Measurements from ENCODE around the gene ATRIP.
A peak's percentile ranks its signal among the peaks of the same experiment; 100 is the strongest.
"Not testable (repeated sequence)": the region's sequence is repeated elsewhere in the genome, so short reads cannot be mapped to it uniquely, and the experiment has no call there.

ATRIP gene

DNA sequence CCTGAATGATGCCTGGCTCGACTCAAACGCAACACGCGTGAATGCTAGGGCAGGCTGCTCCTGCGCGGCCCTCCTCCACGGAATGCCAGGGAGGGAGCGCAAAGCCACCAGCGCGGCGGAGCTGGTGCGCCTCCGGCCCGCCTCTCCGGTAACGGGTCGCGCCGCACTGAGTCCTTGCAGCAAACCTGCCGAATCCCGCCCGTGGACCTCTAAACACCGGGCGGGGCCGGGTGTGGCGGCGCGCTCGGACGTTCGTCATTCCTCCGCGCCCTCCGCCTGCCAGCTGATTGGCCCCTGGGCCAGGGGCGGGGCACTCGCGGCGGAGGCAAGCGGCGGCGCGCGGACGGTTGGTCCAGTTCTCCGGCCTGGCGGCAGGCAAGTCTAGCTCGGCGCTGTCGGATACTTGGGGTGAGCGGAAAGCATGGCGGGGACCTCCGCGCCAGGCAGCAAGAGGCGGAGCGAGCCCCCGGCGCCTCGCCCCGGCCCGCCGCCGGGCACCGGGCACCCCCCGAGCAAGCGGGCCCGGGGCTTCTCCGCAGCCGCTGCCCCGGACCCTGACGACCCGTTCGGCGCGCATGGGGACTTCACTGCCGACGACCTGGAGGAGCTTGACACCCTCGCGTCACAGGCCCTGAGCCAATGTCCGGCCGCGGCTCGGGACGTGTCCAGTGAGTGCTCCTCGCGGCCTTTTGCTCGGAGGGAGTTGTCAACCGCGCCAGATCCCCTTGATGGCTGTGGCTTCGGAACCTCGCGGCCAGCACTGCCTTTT is at the start of gene ATRIP:
ATRIP (plus strand) TSS at position 313 of the 769 bp plus-strand sequence; CDS start at position 422, 109 bp downstream.
- peak; percentile 58 to 74 (median 72) for DNase-seq (ENCODE audit: low read depth in 3 of 3)

GRCh38 chr3:48397767-48398681 is 48.5 kb upstream of the ATRIP start:
- no peak for DNase-seq (ENCODE audit: low read depth in 3 of 3)

DNA sequence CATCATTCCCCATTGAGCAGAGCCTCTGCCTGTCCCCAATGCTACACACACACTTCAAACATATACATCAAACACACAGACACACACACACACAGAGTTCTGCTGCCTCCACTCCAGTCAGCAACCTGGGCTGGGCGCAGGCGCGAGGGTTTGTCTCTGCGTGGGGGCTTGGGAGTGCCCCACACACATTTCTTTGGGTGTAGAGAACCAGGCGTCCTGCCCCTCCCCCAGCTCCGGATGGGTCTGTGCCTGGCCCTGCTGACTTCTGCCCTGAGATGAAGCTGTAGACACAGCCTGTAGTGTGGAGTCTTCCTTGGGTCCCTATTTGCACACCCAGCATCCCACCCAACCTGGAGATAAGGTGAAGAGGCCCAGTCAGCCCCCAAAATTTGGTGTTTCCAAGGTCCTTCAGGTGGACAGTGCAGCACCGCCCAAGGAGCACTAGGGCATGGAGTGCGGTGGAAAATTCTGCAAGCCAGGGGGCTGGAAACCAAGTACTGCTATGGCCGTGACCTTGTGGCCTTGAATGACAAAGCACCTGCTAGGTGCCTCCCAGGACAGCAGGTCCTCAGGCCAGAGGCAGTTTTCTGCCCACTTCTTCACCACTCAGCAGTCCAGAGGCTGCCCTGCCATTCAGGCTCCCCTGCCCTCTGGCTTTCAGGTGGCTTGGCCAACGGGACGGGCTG is 47.7 kb upstream of the ATRIP start:
- DNase-seq (ENCODE audit: low read depth in 3 of 3): no peak

- DNase-seq (ENCODE audit: low read depth in 3 of 3): no peak
Measured at GRCh38 chr3:48399387-48400172, 47.0 kb upstream of the ATRIP start.

DNA sequence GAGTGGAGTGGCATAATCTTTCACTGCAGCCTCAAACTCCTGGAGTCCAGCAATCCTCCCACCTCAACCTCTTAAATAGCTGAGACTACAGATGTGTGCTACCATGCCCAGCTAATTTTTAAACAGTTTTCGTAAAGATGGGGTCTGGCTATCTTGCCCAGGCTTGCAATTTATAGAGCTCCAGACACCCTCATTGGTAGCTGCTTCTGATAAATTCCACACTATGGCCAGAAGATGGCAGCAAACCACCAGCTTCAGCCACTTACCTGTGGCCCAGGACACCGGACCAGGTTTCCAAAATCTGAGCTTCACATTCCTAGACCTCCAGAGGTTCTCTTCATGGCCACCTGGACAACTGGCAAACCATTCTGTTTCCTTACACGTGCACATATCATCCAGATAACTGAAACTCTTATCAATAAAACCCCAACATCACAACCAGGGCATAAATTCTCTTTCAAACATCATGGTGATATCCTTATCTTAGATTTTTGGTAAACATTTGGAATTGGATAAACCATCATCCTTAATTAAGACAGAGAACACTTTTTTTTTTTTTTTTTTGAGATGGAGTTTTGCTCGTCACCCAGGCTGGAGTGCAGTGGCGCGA is 45.6 kb upstream of the ATRIP start:
- peak; percentile 24 to 50 (median 30) for DNase-seq (ENCODE audit: low read depth in 3 of 3)

- not testable (repeated sequence) for DNase-seq (ENCODE audit: low read depth in 3 of 3)
Measured at GRCh38 chr3:48401434-48401901, 45.1 kb upstream of the ATRIP start.

DNA sequence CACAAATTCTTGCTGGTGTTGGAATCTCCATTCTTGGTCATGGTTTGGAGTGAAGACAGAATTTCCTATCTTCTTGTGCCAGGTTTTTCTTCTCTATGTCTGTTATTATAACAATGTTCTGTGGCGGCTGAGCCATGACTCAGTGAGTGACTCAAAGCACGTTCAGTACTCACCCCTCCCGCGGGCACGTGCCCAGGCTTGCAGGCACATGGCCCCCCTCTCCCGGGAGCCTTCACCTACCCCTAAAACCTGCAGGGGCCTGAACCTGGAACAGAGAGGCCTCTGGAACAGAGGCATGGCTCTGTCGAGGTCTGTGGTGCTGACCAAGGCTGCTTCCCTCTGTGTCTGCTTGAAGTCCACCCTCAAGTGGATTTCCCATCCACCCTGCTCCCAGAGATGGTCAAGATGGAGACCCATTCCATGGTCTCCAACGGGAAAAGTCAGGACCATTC is 44.2 kb upstream of the ATRIP start:
- no peak for DNase-seq (ENCODE audit: low read depth in 3 of 3)

DNA sequence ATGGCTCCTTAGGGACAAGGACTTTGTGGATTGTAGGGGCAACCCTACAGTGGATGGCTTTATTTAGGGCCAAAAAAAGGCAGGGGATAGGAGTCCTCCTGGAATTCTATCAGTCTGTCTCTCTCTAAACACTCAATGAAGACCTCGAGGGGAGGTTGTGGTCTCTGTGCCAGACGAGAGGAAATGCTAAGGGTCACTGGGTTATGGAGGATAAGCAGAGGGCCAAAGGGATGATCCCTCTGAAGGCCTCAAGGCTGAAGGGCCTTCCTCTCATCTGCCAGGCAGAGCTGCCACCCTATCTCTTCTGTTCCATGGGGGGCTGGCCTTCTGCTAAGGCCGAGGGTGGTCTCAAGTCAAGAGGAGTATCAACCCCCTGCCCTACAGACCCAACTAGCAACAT is 43.6 kb upstream of the ATRIP start:
- no peak for DNase-seq (ENCODE audit: low read depth in 3 of 3)

- no peak for DNase-seq (ENCODE audit: low read depth in 3 of 3)
Measured at GRCh38 chr3:48403533-48404439, 42.8 kb upstream of the ATRIP start.

- no peak for DNase-seq (ENCODE audit: low read depth in 3 of 3)
Measured at GRCh38 chr3:48404440-48405342, 41.8 kb upstream of the ATRIP start.

DNA sequence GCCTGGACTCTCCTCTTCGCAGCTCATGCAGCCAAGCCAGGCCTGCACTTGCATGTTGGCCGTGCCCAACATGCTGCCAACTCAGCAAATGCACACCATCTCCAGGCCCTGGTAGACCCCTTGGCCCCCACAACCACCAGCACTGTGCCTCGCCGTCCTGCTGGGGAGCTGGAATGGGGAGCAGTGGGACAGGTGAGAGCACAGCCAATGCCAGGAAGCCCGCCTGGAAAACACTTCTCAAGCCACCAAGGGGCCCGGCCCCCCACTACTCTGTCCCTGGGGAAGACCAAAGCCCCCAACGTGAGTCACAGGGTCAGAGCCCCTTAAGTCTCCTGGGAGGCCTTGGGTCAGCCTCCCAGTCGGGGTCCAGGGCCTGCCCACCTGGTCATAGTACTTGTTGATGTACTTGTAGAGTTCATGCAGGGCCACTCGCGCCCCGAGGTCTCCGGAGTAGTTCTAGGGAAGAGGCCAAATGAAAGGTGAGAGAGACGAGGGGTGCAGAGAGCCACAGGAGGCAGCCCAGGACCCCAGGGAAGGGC is 41.1 kb upstream of the ATRIP start:
- no peak for DNase-seq (ENCODE audit: low read depth in 3 of 3)

DNA sequence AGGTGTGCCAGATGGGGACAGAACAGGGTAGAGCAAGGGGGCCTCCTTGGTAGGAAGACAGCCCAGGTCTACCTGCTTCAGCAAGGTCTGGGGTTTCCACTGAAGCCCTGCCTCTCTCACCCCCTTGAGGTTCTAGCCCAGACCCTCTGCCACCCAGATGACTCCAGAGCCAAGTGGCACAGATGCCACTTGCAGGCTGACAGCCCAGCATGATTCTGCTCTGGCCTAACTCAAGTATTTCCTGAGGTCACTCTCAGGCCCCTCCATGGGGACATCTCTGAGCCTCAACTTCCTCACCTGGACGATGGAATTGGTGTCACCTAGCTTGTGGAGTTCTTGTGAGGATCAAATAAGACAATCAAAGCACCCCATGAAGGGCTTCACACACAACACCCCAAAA is 40.6 kb upstream of the ATRIP start:
- no peak for DNase-seq (ENCODE audit: low read depth in 3 of 3)

DNA sequence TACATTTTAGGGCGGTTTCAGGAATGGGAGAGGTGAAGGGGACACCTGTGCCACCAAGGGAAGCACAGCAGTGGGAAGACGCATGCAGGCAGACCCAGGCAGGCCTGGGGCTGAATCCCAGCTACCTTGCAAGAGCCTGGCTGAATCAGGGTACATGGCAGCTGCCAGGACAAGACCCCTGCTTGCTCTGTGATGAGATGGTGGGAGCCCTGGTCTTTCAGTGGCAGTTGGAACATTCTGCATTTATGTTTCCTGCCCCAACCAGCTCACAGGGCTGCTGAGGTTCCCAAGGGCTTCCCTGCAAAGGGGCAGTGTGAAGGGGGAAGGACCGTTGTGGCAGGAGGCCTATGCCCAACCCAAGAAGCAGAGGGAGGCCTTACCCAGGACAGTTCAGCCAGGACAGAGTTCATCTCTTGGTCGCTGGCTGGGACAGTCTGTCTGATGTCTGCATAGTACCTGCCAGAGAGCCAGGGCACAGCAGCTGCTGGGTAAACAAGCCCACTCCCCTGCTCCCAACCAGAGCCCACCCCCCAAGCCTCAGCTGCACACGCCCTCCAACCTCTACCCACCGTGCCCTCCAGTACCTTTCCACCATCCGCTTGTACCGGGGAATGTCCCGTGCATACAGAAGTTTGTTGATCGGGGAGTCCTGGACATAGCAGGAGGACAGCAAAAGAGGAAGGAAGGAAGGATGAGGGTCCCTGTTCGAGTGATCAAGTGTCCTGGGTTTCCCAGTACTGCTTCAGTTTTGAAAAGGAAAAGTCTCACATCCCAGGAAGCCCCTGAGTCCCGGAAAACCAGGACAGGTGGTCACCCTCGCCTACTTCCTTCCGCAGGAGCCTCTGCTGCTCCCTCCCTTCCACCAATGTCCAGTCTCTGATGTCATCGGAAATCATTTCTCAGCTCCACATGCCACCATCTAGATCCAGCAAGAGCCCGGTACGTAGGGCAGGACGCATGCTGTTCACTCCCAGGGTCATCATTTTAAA is 39.8 kb upstream of the ATRIP start:
- DNase-seq (ENCODE audit: low read depth in 3 of 3): no peak

- DNase-seq (ENCODE audit: low read depth in 3 of 3): no peak
Measured at GRCh38 chr3:48407542-48408099, 38.9 kb upstream of the ATRIP start.

- DNase-seq (ENCODE audit: low read depth in 3 of 3): no peak
Measured at GRCh38 chr3:48408823-48409281, 37.7 kb upstream of the ATRIP start.

All from stimulated activated CD4-positive, alpha-beta T cell treated with anti-CD3 and anti-CD28 coated beads, TNF-alpha, amount 100 ng/mL, for 4 hours (primary cell).